Head of caudate nucleus (tissue), 42 donors: ENCODE measurements around the gene STAT5B.
"Not testable (repeated sequence)": the region's sequence is repeated elsewhere in the genome, so short reads cannot be mapped to it uniquely, and the experiment has no call there.

Experiments used
- DNase-seq, 42 donors: peaks; one replicate each; pipeline versions ENCODE4 v3.0.0 to v3.0.0-alpha.2; 2020 to 2021; ENCODE audit warnings: mixed read lengths in 7 of 42
- intact Hi-C: fragments of 100-400 bp; cut with DNase I; formaldehyde crosslinking; loops from one replicate; pipeline ENCODE4 v1.15.0; 2022

Gene STAT5B

DNA sequence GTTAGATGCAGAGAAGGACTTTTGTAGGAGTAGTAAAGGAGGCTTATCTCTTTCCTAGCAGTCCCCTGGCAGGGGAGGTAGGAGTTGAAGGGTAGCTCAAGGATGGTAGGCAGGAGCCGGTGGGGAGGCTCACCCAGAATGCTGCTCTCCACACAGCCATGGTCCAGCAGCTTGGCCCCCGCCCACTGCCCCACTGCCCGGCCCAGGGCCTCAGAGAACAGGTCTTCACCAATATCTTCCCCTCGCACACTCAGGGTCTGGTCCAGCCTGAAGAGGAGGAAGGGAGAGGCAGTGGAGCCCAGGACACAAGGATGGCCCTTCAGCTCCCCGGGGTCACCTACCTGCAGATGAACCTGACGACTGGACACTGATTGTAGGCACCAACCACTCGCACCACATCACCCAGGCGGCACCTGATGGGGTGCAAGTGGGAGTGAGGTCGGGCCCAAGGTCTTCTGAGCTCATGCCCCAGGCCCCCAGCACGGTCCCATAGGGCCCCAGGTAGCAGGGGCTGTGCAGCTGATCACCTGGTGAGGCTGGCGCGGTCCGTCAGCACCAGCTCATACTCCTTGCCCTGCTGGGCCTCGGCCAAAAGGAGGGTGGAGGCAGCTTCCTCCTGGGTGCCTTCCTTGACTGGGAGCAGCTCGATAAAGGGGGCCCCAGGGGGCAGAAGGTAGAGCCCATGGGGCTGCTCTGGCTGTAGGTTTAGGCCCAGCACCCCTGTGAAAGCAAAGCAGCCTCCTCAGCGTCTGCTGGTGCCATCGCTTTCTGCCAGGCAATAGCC is 85.5 kb downstream of the STAT5B start:
- no peak for DNase-seq
- intact Hi-C loops: no loop called here

DNA sequence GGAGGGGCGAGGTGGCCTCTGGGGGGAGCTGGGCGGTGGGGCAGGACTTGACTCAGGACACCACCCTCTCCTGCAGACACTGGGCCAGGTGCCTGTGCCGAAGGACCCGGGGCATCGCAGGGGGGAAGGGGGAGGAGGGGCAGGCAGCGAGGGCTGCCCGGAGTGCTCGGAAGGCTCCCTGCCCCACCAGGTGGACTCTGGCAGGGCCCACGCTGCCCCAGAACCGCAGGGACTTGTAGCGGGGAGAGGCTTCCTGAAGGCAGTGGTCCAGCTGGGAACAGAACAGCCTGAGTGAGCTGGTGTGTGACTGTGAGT is 86.6 kb downstream of the STAT5B start:
- no peak for DNase-seq
- intact Hi-C loops: loop anchor here (10.0 kb wide), 1 partner anchor 215 kb away; no protein-coding TSS in a partner anchor

DNA sequence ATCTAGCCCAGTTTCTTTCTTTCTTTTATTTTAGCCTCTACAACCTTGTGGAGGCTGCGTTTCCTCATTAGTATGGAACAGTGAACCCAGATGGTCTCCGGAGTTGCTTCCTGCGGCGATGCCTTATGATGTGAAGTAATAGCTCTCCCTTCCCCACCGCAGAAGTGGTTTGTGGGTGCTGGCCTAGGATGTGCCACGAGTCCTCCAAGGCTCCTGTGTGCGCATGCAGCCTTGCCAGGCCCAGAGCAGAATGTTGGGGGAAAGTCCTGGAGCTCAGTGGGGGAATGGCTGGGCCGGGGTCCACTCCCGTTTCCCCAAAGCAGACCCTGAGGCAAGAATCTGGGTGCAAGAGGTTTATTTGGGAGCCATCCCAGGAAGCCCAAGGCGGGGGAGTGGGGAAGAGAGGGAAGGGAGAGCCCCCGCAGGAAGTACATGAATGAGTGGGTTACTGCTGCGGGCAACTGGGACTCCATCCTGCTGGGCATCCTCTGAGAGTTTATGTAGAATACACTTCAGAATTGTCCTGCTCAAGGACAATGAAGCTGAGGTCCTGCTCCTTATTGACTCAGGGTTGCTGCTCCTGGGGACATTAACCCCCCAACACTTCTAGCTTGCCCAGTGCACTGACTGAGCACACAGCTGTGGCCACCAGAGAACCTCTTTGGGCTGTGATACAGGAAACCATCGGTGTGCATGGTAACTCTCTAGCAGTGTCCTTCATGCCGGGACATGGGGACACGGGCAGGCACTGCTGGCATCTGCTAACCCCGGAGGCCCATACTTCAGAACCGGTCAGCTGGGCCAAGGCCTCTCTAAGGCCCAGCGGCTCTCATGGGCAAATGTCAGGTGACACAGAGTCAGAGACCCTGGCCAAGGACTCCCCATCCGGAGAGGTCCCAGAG is 87.2 kb downstream of the STAT5B start:
- no peak for DNase-seq
- intact Hi-C loops: loop anchor here (10.0 kb wide), 1 partner anchor 216 kb away; no protein-coding TSS in a partner anchor

DNA sequence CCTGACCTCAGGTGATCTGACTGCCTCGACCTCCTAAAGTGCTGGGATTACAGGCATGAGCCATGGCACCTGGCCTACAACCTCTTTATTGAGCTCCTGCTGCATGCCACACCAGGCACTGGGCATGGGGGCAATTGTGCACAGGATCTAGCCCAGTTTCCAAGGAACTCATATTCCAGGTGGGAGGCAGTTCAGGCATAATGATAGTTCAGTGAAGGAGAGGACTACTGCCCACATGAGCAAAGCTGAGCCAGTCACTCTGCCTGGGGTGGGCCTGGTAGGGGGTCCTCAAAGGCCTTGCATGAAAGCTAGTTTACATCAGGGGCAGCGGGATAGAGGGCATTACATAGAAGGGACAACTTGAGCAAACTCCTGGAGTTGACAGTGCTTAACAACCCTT is 88.4 kb downstream of the STAT5B start:
- no peak for DNase-seq
- intact Hi-C loops: loop anchor here (10.0 kb wide), 1 partner anchor 217 kb away; no protein-coding TSS in a partner anchor

DNA sequence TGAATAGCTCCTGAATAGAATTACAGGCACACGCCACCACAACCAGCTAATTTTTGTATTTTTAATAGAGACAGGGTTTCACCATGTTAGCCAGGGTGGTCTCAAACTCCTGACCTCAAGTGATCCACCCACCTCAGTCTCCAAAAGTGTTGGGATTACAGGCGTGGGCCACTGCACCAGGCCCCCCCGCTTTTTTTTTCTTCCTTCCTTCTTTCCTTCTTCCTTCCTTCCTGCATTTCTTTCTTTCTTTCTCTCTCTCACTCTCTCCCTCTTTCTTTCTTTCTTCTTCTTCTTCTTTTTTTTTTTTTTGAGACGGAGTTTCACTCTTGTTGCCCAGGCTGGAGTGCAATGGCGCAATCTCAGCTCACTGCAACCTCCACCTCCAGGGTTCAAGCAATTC is 90.0 kb downstream of the STAT5B start:
- not testable (repeated sequence) for DNase-seq
- intact Hi-C loops: loop anchor here (10.0 kb wide), 1 partner anchor 219 kb away; no protein-coding TSS in a partner anchor

DNA sequence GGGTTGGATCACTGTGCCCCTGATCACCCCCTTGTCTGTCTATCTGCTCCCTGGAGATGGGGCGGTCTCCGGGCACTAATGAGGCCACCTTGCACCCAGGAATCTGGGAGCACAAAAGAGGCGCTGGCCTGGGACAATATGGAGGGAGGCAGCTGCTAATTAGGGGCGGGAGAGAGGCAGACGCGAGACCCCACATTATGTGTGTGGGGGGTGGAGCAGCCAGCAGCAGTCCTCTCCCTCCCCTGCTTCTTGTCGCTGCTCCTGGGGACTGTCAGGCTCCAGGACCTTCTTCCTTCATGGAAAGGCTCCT is 90.6 kb downstream of the STAT5B start:
- no peak for DNase-seq
- intact Hi-C loops: loop anchor here (10.0 kb wide), 1 partner anchor 219 kb away; no protein-coding TSS in a partner anchor

DNA sequence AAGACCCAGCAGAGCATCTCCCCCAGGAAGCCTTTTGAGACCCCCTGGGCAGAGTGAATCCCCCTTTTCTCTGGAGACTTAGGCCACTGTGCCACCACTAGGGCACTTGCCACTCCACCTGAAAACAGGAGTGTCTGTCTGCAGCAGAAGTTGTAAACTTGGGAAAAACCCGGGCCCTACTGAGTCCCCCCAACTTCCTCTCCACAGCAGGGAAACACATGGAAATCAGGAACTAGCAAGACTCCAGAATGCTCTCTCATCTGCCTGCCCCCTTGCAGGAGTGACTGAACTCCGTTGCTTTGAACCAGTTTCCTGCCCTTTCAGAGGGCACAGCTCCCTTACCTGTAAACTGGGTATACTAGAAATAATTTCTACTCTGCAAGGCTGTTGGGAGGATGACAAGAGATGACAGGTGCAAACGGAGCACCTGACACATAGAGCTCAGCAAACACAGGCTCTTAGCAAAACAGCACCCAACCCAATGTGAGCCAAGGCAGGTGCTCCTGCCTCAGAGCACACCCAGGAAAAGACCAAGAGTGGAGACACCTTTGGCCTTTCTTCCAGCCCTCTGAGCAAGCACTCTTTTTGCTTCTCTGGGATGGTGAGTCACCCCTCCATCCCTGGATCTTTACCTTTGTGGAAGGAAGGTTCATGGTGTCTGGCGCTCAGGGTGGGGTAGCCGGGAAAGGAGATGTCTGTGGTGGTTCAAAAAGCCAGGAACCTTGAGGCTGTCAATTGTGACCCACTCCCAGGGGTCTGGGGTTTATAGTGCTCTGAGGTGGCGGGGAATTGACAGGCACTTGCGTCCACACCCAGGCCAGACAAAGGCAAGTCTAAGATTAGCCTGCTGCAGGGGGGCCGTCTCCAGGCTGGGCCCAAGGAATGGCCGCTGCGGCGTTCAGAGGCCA is 91.2 kb downstream of the STAT5B start, which contains the start of gene HCRT:
HCRT (minus strand) TSS at position 740 of the 908 bp plus-strand sequence; CDS start at position 653, 87 bp downstream.
- intact Hi-C loops: loop anchor here (10.0 kb wide), 1 partner anchor 220 kb away; no protein-coding TSS in a partner anchor

DNA sequence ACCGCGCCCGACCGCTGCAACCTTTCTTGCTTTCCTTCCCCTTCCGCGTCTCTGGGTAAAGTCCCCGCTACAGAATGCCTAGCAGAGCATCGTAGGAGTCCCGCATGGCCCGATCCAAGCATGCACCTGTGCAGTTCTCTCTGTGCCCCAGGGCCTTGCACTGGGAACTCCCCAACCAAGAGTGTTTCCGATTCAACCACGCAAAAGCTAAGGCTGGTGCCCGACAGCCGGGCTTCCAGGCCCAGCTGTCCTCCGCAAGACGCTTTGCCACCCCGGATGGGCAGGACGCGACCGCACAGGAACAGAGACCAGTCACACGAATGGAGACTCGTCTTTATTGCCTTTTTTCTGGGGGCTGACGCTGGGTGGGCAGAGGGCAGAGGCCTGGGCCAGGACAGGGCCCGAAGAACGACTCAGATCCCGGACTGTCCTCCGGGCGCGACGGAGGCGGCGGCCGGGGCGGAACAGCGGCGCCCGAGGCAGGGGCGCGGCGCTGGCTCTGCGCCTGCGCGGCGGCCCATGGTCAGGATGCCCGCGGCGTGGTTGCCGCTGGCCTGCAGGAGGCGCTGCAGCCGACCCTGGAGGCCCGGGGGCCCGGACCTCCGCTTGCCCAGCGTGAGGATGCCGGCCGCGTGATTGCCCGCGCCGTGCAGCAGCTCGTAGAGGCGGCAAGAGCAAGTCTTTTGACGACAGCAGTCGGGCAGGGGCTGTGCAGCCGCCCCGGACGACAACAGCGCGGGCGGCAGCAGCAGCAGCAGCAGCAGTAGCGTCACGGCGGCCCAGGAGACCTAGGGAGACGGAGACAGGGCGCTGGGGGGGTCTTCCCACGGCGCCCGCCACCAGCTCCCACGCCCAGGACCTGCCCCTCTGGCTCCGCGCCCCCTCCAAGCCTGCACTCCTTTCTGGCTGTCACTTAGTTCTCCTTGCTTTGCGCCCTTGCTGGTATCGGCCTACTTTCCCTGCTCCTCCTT is 92.2 kb downstream of the STAT5B start:
- peak in 41 of 42 donors; percentile 31 to 88 (median 75) for DNase-seq
- intact Hi-C loops: loop anchor here (10.0 kb wide), 1 partner anchor 221 kb away; no protein-coding TSS in a partner anchor

More for the DNA sequence above, 91.2 kb downstream of the STAT5B start, which contains the start of gene HCRT:
- DNase-seq: peak in 21 of 42 donors; percentile 16 to 80 (median 52)

DNA sequence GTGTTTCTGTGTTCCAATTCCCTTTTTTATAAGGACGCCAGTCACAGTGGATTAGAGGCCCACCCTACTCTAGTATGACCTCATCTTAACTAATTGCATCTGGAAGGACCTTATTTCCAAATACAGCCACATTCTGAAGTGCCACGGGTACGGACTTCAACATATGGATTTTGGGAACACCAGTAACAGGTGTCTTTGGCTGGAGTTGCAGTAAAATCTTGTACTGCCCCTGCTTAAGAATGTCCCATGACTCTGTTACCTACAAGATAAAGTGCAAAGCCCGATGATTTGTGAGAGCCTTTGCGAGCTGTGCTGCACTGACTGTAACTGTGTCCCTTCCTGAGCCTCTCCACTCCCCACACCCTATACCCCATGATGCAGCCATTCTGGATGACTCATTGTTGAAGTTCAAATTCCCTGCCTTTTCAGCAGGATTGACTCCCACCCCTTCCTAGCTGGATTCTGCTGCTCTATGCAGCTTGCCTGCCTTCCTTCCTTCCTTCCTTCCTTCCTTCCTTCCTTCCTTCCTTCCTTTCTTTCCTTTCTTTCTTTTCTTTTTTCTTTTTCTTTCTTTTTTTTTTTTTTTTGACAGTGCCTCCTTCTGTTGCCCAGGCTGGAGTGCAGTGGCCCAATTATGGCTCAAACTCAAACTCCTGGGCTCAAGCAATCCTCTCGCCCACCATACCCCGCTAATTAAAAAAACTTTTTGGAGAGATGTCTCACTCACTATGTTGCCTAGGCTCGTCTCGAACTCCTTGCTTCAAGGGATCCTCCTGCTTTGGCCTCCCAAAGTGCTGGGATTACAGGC is 93.1 kb downstream of the STAT5B start:
- peak in 19 of 42 donors; percentile 17 to 80 (median 53) for DNase-seq
- intact Hi-C loops: loop anchor here (10.0 kb wide), 1 partner anchor 222 kb away; no protein-coding TSS in a partner anchor

DNA sequence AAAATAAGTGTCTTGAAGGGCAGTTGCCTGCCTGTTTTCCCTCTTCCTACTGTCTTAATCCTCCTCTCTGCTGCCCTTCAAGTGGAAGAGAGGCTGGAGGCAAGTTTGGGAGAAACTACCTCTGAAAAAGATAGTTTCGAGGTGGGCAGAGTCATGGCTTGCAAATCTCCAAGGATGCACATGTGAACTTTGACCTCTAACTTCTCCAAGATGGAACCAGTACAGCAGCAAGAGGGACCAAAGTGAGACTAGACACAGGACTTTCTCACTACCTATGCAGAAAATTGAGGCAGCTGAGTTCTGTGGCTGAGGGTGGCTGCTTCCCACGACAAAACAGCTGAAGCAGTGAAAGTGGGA is 94.4 kb downstream of the STAT5B start:
- no peak for DNase-seq
- intact Hi-C loops: loop anchor here (10.0 kb wide), 1 partner anchor 223 kb away; no protein-coding TSS in a partner anchor

DNA sequence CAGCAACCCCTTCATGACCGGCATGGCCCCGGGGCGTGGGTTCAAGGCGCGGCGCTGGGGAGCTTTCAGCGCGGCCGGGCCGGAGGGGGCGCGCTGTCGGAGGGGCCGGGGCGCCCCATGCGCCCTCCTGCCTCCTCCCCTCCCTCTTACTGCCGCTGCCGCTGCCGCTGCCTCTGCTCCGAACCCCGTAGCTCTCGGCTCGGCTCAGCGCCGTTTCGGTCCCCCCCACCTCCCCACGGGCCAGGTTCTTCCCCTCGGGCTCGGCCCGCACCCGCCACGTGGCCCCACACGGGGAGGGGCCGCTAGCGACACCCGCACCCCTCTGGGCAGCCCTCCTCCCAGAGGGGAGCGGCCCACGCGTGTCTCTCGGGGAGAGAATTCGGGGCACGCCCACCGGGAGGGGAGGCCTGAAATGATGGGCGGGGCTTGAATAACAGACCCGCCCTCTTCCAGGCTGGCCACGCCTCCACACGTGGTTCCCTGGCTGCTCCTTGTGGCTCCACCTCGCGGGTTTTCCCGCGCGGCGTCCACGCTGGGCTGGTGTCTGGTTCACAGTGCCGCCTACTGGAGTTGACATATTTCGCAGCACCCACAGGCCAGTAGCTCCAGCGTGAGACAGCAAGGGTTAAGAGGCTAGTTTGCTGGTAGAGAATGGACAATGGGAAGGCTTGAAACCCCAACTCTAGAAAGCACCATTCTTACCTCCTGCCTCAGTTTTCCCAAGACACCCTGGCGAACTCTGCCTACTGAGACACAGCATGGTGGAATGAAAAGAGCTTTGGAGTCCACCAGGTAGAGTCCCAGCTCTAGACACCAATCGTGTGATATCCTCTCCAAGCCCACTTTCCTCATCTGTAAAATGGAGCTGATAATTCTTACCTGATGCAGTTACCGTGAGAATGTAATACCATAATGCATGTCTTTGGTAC is 95.0 kb downstream of the STAT5B start, which contains the start of gene KCNH4:
KCNH4 (minus strand) TSS at position 221 of the 929 bp plus-strand sequence; CDS start at position 24, 197 bp downstream.
- intact Hi-C loops: loop anchor here (10.0 kb wide), 1 partner anchor 224 kb away; no protein-coding TSS in a partner anchor
- peak; percentile 80 to 98 (median 92) for DNase-seq

DNA sequence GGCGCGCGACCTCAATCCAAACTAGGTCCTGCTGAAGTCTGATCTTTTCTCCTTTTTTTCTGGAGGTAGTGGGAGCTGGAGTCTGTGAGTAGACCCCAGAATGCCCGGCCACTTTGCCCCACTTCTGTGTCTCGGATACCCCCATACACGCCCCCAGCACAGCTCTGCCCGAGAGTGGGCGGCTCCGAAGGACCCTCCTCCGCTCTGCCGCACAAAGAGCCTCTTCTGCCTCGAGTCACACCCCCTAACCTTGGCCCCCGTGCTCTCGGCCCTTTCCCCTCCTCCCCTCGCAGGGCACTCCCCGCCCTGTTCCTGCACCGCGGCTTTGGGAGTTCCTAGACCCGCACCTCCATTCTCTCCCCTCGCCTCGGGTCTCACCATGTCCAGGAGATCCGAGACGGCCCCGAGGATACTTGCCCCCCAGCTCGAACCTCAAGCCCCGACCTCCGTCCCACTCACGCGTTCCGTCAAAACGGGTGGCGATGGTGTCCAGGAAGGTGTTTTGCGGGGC is 95.7 kb downstream of the STAT5B start:
- intact Hi-C loops: loop anchor here (10.0 kb wide), 1 partner anchor 224 kb away; no protein-coding TSS in a partner anchor
- peak in 1 of 42 donors; percentile 29 for DNase-seq

DNA sequence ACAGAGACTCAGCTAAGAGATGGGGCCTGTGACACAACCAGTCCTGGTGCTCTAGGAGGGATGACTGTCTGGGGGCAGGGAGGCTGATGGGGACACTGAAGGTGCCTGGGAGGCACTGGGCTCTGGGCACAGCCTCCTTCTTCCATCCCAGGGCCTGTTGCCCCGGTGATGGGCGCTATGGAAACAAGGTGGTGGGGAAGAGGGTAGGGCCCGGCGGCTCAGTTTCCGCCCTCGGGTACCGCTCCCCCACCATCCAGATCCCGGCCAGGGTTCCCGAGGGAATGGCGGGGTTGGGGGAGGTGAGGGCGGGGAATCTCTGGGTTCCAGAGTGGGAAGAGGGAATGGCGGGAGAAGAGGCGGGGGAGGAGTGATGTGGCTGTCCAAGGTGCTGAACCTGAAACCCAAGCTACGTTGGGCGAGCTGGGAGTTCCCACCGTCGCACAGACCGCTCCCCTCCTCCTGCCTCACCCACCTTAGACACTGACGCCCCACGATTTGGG is 96.2 kb downstream of the STAT5B start:
- DNase-seq: peak in 30 of 42 donors; percentile 26 to 77 (median 51)
- intact Hi-C loops: loop anchor here (10.0 kb wide), 1 partner anchor 225 kb away; no protein-coding TSS in a partner anchor

DNA sequence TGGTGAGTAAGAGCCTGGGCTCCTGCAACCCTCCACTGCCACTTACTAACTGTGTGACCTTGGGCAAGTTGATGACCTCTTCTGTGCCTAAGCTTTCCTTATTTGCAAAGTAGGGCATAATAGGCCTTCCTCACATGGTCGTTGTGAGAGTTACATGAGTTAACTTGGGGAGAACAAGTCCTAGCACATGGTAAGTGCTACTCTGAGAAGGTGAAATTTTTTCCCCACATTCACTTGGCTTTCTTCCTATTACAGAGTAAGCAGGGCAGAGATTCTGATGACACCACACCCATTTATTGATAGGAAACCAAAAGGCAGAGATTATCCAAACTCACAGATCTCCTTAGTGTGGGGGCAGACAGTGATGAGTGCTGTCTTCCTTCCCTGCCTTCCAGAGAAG is 96.9 kb downstream of the STAT5B start:
- no peak for DNase-seq
- intact Hi-C loops: no loop called here

DNA sequence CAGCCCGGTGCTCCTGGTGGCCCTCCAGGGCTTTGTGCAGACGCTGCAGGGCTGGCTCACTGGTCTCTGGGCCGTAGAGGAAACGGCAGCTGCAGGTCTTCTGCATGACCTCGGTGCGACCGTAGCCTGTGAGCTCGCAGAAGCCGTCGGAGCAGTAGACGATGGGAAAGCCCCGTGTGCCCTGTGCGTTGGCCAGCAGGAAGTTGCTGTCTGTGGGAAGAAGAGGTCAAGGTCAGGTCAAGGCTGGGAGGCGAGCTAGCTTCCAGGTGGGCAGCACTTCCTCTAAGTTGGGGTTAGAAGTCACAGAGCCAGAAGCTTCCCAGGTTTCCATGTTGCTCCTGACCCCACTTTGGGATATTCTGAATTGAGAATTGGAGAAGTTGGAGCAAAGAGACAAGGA is 97.4 kb downstream of the STAT5B start:
- intact Hi-C loops: no loop called here
- DNase-seq: no peak
